ENCODE measurements around the gene CNPPD1.

CNPPD1 gene

DNA sequence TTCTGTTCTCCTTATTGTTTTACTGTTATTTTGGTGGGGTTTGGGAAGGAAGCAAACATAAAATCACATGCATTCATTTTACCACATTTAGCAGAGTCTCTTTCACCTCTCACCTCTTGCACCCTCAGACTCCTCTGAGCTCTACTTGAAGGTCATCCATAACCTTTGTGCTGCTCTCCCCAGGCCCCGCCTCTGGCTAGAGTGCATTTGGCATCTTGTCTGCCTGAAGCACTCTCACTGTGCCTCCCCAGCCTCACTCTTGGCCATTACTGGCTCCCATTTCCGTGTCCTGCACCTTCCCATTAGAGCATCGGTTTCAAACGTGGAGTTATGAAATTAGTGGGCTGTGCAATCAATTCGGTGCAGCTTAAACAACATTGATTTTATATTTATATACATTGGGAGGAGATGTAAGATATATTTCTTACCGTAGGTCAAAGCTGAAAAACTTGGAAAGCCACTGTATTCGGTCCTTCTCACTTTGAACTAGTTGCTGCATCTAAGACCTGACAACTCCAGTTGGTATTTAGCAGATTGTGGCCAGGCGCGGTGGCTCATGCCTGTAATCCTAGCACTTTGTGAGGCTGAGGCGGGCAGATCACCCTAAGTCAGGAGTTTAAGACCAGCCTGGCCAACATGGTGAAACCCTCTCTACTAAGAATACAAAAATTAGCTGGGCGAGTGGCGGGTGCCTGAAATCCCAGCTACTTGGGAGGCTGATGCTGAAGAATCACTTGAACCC lies 22.9 kb upstream of the CNPPD1 start:
- H3K27ac ChIP-seq = no peak overlapping the region
- TF ChIP-seq ZFX (IDR thresholded peaks at IDR 0.05; ENCODE audit: borderline replicate concordance) = no peak
- TF ChIP-seq, protein P1, sequence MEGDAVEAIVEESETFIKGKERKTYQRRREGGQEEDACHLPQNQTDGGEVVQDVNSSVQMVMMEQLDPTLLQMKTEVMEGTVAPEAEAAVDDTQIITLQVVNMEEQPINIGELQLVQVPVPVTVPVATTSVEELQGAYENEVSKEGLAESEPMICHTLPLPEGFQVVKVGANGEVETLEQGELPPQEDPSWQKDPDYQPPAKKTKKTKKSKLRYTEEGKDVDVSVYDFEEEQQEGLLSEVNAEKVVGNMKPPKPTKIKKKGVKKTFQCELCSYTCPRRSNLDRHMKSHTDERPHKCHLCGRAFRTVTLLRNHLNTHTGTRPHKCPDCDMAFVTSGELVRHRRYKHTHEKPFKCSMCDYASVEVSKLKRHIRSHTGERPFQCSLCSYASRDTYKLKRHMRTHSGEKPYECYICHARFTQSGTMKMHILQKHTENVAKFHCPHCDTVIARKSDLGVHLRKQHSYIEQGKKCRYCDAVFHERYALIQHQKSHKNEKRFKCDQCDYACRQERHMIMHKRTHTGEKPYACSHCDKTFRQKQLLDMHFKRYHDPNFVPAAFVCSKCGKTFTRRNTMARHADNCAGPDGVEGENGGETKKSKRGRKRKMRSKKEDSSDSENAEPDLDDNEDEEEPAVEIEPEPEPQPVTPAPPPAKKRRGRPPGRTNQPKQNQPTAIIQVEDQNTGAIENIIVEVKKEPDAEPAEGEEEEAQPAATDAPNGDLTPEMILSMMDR (IDR thresholded peaks at IDR 0.05) = no peak

DNA sequence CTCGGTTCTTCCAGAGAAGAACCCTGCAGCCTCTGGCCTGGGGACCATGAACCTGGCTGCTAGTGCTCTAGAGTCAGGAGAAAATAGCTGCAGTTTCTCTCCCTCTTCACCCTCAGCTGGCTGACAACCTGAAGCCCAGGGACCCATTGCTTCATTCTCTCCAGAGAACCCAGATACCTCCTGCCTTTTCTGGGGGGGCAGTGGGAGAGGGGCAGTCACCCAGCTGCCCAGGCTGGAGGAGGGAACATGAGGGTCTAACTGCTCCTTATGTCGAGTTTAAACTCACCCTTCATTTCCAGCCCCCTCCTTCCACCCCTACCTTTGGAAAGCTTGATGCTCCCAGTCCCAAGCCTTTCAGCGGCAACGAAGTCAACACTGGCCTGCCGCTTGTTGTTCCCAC lies 22.2 kb upstream of the CNPPD1 start:
- no peak overlapping the region for H3K27ac ChIP-seq
- TF ChIP-seq, protein P1 (IDR thresholded peaks at IDR 0.05) = no peak
- no peak for TF ChIP-seq ZFX (IDR thresholded peaks at IDR 0.05; ENCODE audit: borderline replicate concordance)

DNA sequence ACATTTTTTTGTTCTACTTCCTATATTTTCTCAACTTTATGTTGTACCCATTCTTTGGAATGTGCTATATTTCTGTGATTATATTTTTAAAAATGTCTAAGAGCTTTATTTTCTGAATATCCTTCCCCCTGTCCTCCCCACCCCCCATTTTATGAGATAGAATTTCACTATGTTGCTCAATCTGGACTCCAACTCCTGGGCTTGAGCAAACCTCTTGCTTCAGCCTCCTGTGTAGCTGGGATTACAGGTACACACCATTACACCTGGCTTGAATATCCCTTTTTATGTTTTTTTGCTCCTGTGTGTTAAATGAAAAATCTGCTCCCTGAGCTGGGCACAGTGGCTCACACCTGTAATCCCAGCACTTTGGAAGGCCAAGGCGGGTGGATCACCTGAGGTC lies 20.7 kb upstream of the CNPPD1 start:
- TF ChIP-seq, protein P1 (IDR thresholded peaks at IDR 0.05) = no peak
- no peak for TF ChIP-seq ZFX (IDR thresholded peaks at IDR 0.05; ENCODE audit: borderline replicate concordance)
- H3K27ac ChIP-seq = no peak overlapping the region

DNA sequence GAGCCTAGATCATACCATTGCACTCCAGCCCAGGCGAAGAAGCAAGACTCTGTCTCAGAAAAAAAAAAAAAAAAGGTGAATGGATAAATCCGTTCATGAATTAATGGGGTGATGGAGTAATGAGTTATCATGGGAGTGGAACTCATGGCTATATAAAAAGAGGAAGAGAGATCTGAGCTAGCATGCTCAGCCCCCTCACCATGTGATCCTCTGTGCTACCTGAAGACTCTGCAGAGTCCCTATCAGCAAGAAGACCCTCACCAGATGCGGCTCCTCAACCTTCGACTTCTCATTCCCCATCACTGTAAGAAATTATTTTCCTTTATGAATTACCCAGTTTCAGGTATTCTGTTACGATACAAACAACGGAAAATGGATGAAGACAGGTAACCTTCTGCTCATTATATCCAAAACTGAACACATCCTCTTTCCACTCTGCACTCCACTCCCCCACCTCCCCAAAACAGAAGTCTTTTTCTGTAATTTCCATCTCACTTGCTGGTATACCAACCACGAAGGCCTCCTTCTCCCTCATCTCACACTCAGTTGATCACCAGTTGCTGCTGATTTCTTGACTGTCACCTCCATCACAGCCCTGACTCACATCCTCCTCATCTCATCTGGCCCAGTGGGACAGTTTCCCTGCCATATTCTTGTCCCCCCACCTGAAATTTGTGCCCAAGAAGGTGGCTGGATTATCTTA lies 10.2 kb upstream of the CNPPD1 start:
- no peak overlapping the region for H3K27ac ChIP-seq

DNA sequence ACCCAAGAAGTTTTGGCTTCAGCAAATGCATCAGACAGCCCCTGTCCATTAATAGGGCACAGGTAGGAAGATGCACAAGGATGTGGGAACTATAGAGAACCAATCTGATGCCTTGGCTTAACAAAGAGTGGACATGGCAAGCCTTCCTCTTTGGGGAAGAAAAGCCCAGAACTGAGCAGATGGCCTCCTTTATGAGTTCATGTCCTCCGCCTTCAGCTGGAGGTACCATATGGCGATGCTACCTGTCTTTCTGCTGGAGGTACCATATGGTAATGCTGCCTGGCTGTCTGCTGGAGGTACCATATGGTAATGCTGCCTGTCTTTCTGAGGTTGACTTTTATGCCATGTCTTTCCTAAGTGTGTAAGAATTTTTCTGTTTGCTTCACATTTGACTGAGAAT lies 7.4 kb upstream of the CNPPD1 start:
- no peak for TF ChIP-seq ZFX (IDR thresholded peaks at IDR 0.05; ENCODE audit: borderline replicate concordance)
- H3K27ac ChIP-seq = no peak overlapping the region

More for the DNA sequence above, 10.2 kb upstream of the CNPPD1 start:
- TF ChIP-seq ZFX (IDR thresholded peaks at IDR 0.05; ENCODE audit: borderline replicate concordance) = no peak
- TF ChIP-seq, protein P1 (IDR thresholded peaks at IDR 0.05) = no peak

DNA sequence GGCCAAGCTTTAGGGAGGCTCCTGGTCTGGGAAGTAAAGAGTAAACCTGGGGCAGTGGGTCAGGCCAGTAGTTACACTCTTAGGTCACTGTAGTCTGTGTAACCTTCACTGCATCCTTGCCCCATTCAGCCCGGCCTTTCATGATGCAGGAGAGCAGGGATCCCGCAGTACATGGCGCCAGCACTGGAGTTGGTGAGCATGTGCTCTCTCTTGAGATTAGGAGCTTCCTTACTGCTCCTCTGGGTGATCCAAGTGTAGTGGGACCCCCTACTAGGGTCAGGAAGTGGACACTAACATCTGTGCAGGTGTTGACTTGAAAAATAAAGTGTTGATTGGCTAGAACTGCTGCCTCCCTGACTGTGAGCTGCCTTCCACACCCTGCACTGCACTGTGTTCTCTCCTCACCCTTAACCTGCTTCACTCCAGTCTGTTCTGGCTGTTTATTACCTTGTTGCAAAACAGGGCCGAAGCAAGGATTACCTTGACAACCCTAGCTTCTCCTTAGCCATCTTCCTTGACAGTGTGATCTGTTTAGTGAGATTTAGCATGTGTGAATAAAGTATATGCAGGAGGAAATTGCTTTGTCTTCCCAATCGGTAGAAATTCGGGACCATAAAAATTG lies 6.5 kb upstream of the CNPPD1 start:
- H3K27ac ChIP-seq = no peak overlapping the region
- TF ChIP-seq, protein P1 (IDR thresholded peaks at IDR 0.05) = no peak

DNA sequence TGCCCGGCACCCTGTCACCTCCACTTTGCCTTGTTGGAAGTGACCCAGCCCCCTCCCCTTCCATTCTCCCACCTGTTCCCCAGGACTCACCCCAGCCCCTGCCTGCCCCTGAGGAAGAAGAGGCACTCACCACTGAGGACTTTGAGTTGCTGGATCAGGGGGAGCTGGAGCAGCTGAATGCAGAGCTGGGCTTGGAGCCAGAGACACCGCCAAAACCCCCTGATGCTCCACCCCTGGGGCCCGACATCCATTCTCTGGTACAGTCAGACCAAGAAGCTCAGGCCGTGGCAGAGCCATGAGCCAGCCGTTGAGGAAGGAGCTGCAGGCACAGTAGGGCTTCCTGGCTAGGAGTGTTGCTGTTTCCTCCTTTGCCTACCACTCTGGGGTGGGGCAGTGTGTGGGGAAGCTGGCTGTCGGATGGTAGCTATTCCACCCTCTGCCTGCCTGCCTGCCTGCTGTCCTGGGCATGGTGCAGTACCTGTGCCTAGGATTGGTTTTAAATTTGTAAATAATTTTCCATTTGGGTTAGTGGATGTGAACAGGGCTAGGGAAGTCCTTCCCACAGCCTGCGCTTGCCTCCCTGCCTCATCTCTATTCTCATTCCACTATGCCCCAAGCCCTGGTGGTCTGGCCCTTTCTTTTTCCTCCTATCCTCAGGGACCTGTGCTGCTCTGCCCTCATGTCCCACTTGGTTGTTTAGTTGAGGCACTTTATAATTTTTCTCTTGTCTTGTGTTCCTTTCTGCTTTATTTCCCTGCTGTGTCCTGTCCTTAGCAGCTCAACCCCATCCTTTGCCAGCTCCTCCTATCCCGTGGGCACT lies 5.8 kb upstream of the CNPPD1 start:
- H3K27ac ChIP-seq = no peak overlapping the region
- TF ChIP-seq, protein P1 (IDR thresholded peaks at IDR 0.05) = no peak
- no peak for TF ChIP-seq ZFX (IDR thresholded peaks at IDR 0.05; ENCODE audit: borderline replicate concordance)
